Immature natural killer cell (primary cell): ENCODE measurements around the gene DTNB. TPM values are rescaled to one million over a fixed set of nuclear protein-coding genes. Genes with fewer than 3 reads are reported as not detected.

ENCODE experiments used
- DNase-seq, 3 donors: peaks; one replicate each; pipeline ENCODE4 v3.0.0; 2022; ENCODE audit warnings: mixed read lengths in 1 of 3
- H3K27ac Mint-ChIP-seq, 6 donors: one replicate each; pipeline ENCODE4 v1.8.0; 2020; ENCODE audit warnings: mixed read lengths in 6 of 6, mild to moderate bottlenecking in 5 of 6, inconsistent platforms in 4 of 6, moderate library complexity in 3 of 6
- H3K27me3 Mint-ChIP-seq, 3 donors: one replicate each; pipeline ENCODE4 v1.8.0; 2020 to 2021; ENCODE audit warnings: low read depth in 3 of 3, mild to moderate bottlenecking in 3 of 3, mixed read lengths in 3 of 3, moderate library complexity in 3 of 3, inconsistent platforms in 1 of 3
- H3K36me3 Mint-ChIP-seq, 3 donors: one replicate each; pipeline ENCODE4 v1.8.0; 2020; ENCODE audit warnings: mixed read lengths in 3 of 3, inconsistent platforms in 2 of 3, mild to moderate bottlenecking in 2 of 3
- H3K4me1 Mint-ChIP-seq, 2 donors: one replicate each; pipeline ENCODE4 v1.8.0; 2020; ENCODE audit warnings: inconsistent platforms in 2 of 2, mild to moderate bottlenecking in 2 of 2, mixed read lengths in 2 of 2, moderate library complexity in 1 of 2
- H3K4me3 Mint-ChIP-seq, 5 donors: one replicate each; pipeline ENCODE4 v1.8.0; 2020; ENCODE audit warnings: mild to moderate bottlenecking in 5 of 5, mixed read lengths in 5 of 5, inconsistent platforms in 3 of 5, moderate library complexity in 3 of 5
- H3K9me3 Mint-ChIP-seq, 6 donors: one replicate each; pipeline ENCODE4 v1.8.0; 2020; ENCODE audit warnings: mild to moderate bottlenecking in 6 of 6, mixed read lengths in 6 of 6, inconsistent platforms in 4 of 6, moderate library complexity in 3 of 6
- polyA plus RNA-seq, 3 donors: library from polyadenylated mRNA; unstranded; fragments of 300-500 nt; fragmentation: Illumina TruSeq; gene quantifications; one replicate each; pipeline ENCODE4 v1.2.3, GENCODE V29; 2021

Gene DTNB
- polyA plus RNA-seq, 3 donors from 2014 or later = 9.1 to 15.7 (median 11.1) TPM

DNA sequence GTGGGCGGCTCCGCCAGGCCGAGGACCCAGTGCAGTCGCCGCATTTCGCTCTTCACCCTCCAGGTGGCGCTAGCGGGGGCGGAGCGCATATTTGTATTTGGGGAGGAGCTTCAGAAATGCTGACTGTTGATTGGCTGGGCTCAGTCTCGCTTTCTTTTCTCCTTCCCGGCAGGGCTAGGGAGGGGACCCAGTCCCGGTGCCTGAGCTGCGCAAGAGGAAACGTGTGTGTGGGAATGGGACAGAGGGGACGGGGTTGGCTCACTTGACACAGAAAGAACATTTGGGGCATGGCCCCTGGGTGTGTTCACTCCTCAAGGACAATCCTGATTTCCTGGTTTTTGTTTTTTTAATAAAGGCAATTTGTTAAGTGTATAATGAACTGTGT, 311.3 kb downstream of the DTNB start:
- Mint-ChIP-seq H3K36me3 (peaks cover 0 to 3% (median 0%) of the 10 kb centered on the region in 3 donors), H3K27me3 (peaks cover 2 to 19% (median 2%) of the 10 kb centered on the region in 3 donors), H3K27ac (peak overlapping the region; percentile 92 to 98 (median 95)), H3K4me3 (peak overlapping the region; percentile 91 to 96 (median 94)), H3K4me1 (peaks cover 20 to 34% of the 10 kb centered on the region in 2 donors), H3K9me3 (no peaks in the 10 kb centered on the region)
- peak; percentile 91 to 93 (median 93) for DNase-seq

DNA sequence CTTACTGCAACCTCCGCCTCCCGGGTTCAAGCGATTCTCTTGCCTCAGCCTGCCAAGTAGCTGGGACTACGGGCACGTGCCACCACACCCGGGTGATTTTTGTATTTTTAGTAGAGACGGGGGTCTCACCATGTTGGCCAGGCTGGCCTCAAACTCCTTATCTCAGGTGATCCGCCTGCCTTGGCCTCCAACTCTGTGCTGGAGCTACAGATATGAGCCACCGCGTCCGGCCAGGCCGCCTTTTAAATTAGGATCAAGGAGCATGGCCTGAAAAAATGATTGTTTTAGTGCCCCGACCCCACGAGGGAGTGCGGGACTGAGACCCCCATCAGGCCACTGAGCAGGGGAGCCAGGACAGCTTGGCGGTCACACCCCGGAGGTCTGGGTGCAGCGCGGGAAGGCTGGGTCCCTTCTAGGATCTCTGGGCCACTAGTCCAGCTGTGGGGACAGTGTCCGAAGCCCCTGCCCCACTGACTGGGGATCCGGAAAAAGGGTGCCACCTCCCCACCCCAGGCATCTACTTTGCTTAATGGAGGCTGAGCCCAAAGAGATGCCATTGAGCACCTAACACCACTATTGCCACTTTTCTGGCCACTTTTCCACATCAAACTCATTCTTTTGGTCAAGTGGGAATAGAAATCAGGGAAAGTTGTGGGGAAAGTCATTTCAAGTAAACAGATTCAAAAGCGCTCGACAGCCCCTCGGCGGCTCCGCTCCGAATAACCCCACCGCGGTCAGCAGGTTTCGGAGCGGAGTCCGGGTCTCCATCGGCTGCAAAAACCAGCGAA, 311.9 kb downstream of the DTNB start:
- Mint-ChIP-seq H3K27ac (peak overlapping the region in 2 of 6 donors; percentile 95), H3K27me3 (peaks cover 2 to 19% (median 2%) of the 10 kb centered on the region in 3 donors), H3K4me1 (peaks cover 20 to 34% of the 10 kb centered on the region in 2 donors), H3K4me3 (peak overlapping the region; percentile 91 to 96 (median 94)), H3K9me3 (no peaks in the 10 kb centered on the region), H3K36me3 (peaks cover 0 to 3% (median 0%) of the 10 kb centered on the region in 3 donors)
- no peak for DNase-seq

GRCh38 chr2:25358836-25359235, 314.5 kb downstream of the DTNB start:
- Mint-ChIP-seq H3K27ac (no peak overlapping the region), H3K27me3 (peaks cover 2 to 17% (median 2%) of the 10 kb centered on the region in 3 donors), H3K9me3 (no peaks in the 10 kb centered on the region), H3K4me3 (no peak overlapping the region), H3K4me1 (peaks cover 19 to 21% of the 10 kb centered on the region in 2 donors), H3K36me3 (no peaks in the 10 kb centered on the region)
- no peak for DNase-seq

GRCh38 chr2:25358249-25358815, 315.0 kb downstream of the DTNB start:
- Mint-ChIP-seq H3K27me3 (peaks cover 2 to 17% (median 2%) of the 10 kb centered on the region in 3 donors), H3K27ac (no peak overlapping the region), H3K4me1 (peaks cover 14 to 16% of the 10 kb centered on the region in 2 donors), H3K4me3 (no peak overlapping the region), H3K36me3 (no peaks in the 10 kb centered on the region), H3K9me3 (no peaks in the 10 kb centered on the region)
- DNase-seq = no peak

GRCh38 chr2:25356088-25356487, 317.3 kb downstream of the DTNB start:
- no peak overlapping the region for H3K4me3 Mint-ChIP-seq
- H3K27ac Mint-ChIP-seq = no peak overlapping the region
- no peaks in the 10 kb centered on the region for H3K9me3 Mint-ChIP-seq
- peaks cover 0 to 3% (median 0%) of the 10 kb centered on the region in 3 donors for H3K36me3 Mint-ChIP-seq
- DNase-seq = no peak
- H3K4me1 Mint-ChIP-seq = no peaks in the 10 kb centered on the region
- peaks cover 2 to 8% (median 7%) of the 10 kb centered on the region in 3 donors for H3K27me3 Mint-ChIP-seq

GRCh38 chr2:25355270-25355669, 318.1 kb downstream of the DTNB start:
- Mint-ChIP-seq H3K4me3 (no peak overlapping the region), H3K9me3 (no peaks in the 10 kb centered on the region), H3K27ac (no peak overlapping the region)

DNA sequence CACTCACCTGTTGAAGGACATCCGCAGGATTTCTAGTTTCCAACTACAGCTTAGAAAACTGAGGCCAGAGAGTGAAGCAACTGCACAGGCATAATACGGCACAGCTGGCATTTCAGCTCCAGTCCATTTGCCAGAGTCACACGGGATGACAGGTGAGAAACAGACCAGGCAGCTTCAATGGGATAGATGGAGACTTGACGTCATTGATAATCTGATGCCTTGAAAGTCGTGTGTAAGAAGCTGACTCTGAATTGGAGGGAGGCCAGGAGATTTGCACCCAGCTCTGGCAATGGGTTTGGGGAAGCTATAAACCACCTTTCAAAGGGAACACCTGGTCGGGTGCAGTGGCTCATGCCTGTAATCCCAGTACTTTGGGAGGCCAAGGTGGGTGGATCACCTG, 319.3 kb downstream of the DTNB start:
- Mint-ChIP-seq H3K4me1 (peaks cover 0 to 3% of the 10 kb centered on the region in 2 donors), H3K27me3 (peaks cover 2 to 9% (median 8%) of the 10 kb centered on the region in 3 donors), H3K27ac (no peak overlapping the region), H3K9me3 (no peaks in the 10 kb centered on the region), H3K4me3 (no peak overlapping the region), H3K36me3 (peaks cover 0 to 4% (median 0%) of the 10 kb centered on the region in 3 donors)
- no peak for DNase-seq

More at GRCh38 chr2:25355270-25355669, 318.1 kb downstream of the DTNB start:
- DNase-seq = no peak
- peaks cover 0 to 4% (median 0%) of the 10 kb centered on the region in 3 donors for H3K36me3 Mint-ChIP-seq
- H3K4me1 Mint-ChIP-seq = peaks cover 0 to 2% of the 10 kb centered on the region in 2 donors
- peaks cover 2 to 8% (median 7%) of the 10 kb centered on the region in 3 donors for H3K27me3 Mint-ChIP-seq

DNA sequence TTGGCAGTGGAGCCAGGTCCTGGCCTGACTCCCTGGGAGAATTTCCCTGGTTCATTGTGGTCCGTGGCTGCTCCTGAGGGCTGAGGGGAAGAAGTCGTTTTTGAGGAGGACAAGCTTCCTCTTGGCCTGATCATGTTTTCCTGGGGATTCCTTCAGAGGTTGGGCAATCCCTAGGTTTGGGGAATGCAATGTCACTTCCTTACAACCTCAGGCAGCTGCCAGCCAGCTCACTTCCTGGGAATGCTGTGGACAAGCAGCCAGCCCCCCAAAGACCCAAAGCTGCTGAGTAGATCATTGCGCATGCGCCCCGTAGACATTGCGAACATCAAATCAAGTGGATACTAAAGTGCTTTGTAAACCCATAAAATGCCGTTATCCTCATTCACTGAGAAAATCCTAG, 324.0 kb downstream of the DTNB start:
- Mint-ChIP-seq H3K4me1 (peaks cover 0 to 3% of the 10 kb centered on the region in 2 donors), H3K9me3 (no peaks in the 10 kb centered on the region), H3K4me3 (no peak overlapping the region), H3K27me3 (peaks cover 2 to 7% (median 6%) of the 10 kb centered on the region in 3 donors), H3K36me3 (peaks cover 0 to 4% (median 0%) of the 10 kb centered on the region in 3 donors), H3K27ac (no peak overlapping the region)
- DNase-seq = no peak

DNA sequence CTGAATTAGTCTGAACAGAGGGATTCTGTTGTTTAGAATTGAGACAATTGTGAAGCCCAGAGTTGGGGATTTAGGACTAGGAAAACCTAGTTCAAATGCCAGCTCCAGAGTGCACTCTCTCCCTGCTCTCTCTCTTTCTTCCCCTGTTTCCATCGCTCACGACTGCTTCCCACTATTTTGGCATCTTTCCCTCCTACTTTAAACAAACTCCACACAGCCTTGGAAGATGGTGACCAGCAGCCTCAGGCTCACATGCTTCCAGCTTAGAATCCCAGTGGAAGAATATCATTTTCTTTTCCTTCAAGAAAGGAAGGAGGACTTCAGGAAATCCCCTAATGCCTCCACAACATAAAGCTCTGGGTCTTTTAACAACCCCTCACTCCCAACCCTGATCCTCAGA, 325.5 kb downstream of the DTNB start:
- Mint-ChIP-seq H3K4me1 (peaks cover under 1 to 3% of the 10 kb centered on the region in 2 donors), H3K9me3 (no peaks in the 10 kb centered on the region), H3K27me3 (peaks cover 2 to 9% (median 4%) of the 10 kb centered on the region in 3 donors), H3K36me3 (peaks cover 0 to 4% (median 0%) of the 10 kb centered on the region in 3 donors), H3K27ac (no peak overlapping the region), H3K4me3 (no peak overlapping the region)
- DNase-seq = no peak

DNA sequence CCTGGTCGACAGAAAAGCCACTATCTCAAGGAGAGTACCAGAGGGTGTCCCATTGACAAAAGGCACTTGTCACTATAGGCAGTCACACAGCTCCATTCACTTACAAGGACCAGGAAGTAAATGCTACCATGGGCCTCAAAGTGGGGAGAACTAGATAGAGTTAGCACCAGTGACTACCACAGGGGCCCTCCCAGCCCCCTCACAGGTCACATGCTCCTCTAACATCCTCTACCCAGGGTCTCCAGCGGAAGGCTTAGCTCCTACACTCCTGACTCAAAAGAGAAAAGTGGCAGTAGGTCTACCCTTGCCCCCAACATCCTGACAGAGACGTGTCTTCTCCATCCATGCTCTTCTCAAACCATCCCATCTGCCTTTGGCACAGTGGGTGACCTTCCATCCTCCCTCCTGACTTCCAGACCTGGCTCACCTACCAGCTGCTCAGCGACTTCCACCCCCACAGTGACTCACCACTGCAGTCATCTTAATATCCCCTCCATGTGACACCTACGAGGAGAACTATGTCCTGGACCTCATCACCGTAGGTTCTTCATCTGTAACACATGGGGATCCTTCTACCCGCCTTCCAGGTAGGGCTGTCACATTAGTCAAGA, 326.1 kb downstream of the DTNB start:
- Mint-ChIP-seq H3K27ac (no peak overlapping the region), H3K9me3 (no peaks in the 10 kb centered on the region), H3K4me1 (peaks cover 5% of the 10 kb centered on the region in 2 donors), H3K36me3 (peaks cover 0 to 4% (median 0%) of the 10 kb centered on the region in 3 donors), H3K27me3 (peaks cover 0 to 4% (median 3%) of the 10 kb centered on the region in 3 donors), H3K4me3 (no peak overlapping the region)
- DNase-seq = no peak

DNA sequence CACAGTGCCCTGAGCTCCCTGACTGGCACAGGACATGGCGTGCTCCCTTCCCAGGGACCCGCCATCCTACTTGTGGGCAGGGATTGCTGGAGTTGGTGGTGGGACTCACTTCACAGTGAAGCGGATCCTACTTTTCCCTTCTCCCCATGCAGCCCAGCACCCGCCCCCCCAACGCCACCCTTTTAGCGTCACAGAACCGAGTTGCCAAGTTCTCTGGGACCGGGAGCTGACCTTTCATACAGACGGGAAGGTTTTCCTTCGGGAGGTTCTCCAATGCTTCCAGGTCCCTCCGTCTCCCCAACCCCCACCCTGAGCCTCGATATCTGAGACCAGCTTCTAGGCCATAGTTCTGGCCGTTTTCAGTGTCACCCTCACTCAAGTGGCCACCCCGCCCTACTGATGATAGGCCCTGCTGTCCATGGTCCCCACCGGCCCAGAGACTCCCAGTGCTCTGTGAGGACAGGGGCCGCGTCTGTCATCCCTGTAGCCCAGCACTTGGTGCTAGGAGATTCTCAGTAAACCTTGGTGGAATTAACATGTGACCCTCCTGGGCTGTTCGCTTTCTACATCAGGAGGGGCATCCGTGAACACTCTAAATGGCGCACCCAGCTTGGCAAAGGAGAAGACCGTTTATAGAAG, 330.1 kb downstream of the DTNB start:
- Mint-ChIP-seq H3K36me3 (no peaks in the 10 kb centered on the region), H3K27ac (no peak overlapping the region), H3K4me1 (peaks cover 8 to 14% of the 10 kb centered on the region in 2 donors), H3K27me3 (peaks cover 2 to 5% (median 3%) of the 10 kb centered on the region in 3 donors), H3K9me3 (no peaks in the 10 kb centered on the region), H3K4me3 (peak overlapping the region in 4 of 5 donors; percentile 41 to 71 (median 58))
- DNase-seq = no peak

GRCh38 chr2:25342372-25343186, 330.8 kb downstream of the DTNB start:
- peaks cover 2 to 5% (median 3%) of the 10 kb centered on the region in 3 donors for H3K27me3 Mint-ChIP-seq

More at GRCh38 chr2:25342372-25343186, 330.8 kb downstream of the DTNB start:
- Mint-ChIP-seq H3K4me3 (peak overlapping the region; percentile 67 to 85 (median 78)), H3K9me3 (no peaks in the 10 kb centered on the region), H3K27ac (peak overlapping the region in 2 of 6 donors; percentile 28 to 55), H3K4me1 (peaks cover 12 to 19% of the 10 kb centered on the region in 2 donors), H3K36me3 (no peaks in the 10 kb centered on the region)
- DNase-seq = peak; percentile 85 to 86 (median 86)
